GM18502 (cell line): ENCODE measurements around the gene PLIN3.
A peak's percentile ranks its signal among the peaks of the same experiment; 100 is the strongest.
"Not testable (repeated sequence)": the region's sequence is repeated elsewhere in the genome, so short reads cannot be mapped to it uniquely, and the experiment has no call there.

ENCODE experiments used
- ATAC-seq: cut with Tn5 transposase; IDR thresholded peaks from one replicate; pipeline ENCODE4 v1.9.1; 2021; ENCODE audit warnings: mild to moderate bottlenecking; ENCODE audit not compliant: unreplicated experiment, poor library complexity

PLIN3 gene

GRCh38 chr19:4867534-4868285, at the start of gene PLIN3:
Gene PLIN3 (minus strand): TSS chr19:4867667. CDS start chr19:4861394, 6,273 bp downstream.
- ATAC-seq, result peak; percentile 73

- ATAC-seq, result no peak
These were observed 49.0 kb upstream of the PLIN3 start for GRCh38 chr19:4916292-4917082.

GRCh38 chr19:4914736-4915501, 47.5 kb upstream of the PLIN3 start:
- ATAC-seq, result no peak

- no peak for ATAC-seq
These were observed 46.7 kb upstream of the PLIN3 start for GRCh38 chr19:4913996-4914735.

- no peak for ATAC-seq
These were observed 44.6 kb upstream of the PLIN3 start for GRCh38 chr19:4911786-4912672.

- ATAC-seq, result no peak
These were observed 43.8 kb upstream of the PLIN3 start for GRCh38 chr19:4911314-4911713.

- no peak for ATAC-seq
These were observed 43.3 kb upstream of the PLIN3 start for GRCh38 chr19:4910594-4911281.

- peak; percentile 71 for ATAC-seq
These were observed 42.6 kb upstream of the PLIN3 start for GRCh38 chr19:4909897-4910593.

- peak; percentile 23 for ATAC-seq
These were observed 41.9 kb upstream of the PLIN3 start, which contains the start of gene UHRF1 for GRCh38 chr19:4909156-4909896. Gene UHRF1 (plus strand): TSS chr19:4909501. CDS start chr19:4910886, 1,385 bp downstream.

GRCh38 chr19:4908781-4909155, 41.3 kb upstream of the PLIN3 start:
- no peak for ATAC-seq

GRCh38 chr19:4908360-4908759, 40.9 kb upstream of the PLIN3 start:
- no peak for ATAC-seq

- no peak for ATAC-seq
These were observed 39.5 kb upstream of the PLIN3 start for GRCh38 chr19:4906963-4907362.

- ATAC-seq, result no peak
These were observed 37.0 kb upstream of the PLIN3 start for GRCh38 chr19:4904481-4904880.

- no peak for ATAC-seq
These were observed 35.3 kb upstream of the PLIN3 start, which contains the start of gene ARRDC5 for GRCh38 chr19:4902796-4903195. Gene ARRDC5 (minus strand): TSS chr19:4902896. CDS start chr19:4902825, 71 bp downstream.

GRCh38 chr19:4900879-4901278, 33.4 kb upstream of the PLIN3 start:
- not testable (repeated sequence) for ATAC-seq

- no peak for ATAC-seq
These were observed 29.7 kb upstream of the PLIN3 start for GRCh38 chr19:4897146-4897545.

- no peak for ATAC-seq
These were observed 28.9 kb upstream of the PLIN3 start for GRCh38 chr19:4896372-4896771.
